GM19467 (cell line): ENCODE results near the gene CCDC57.
"Not testable (repeated sequence)": the region's sequence is repeated elsewhere in the genome, so short reads cannot be mapped to it uniquely, and the experiment has no call there.

Experiments
- ATAC-seq: cut with Tn5 transposase; IDR thresholded peaks from one replicate; pipeline ENCODE4 v1.9.1; 2021; ENCODE audit warnings: mild to moderate bottlenecking, moderate library complexity; ENCODE audit not compliant: unreplicated experiment

CCDC57 gene

DNA sequence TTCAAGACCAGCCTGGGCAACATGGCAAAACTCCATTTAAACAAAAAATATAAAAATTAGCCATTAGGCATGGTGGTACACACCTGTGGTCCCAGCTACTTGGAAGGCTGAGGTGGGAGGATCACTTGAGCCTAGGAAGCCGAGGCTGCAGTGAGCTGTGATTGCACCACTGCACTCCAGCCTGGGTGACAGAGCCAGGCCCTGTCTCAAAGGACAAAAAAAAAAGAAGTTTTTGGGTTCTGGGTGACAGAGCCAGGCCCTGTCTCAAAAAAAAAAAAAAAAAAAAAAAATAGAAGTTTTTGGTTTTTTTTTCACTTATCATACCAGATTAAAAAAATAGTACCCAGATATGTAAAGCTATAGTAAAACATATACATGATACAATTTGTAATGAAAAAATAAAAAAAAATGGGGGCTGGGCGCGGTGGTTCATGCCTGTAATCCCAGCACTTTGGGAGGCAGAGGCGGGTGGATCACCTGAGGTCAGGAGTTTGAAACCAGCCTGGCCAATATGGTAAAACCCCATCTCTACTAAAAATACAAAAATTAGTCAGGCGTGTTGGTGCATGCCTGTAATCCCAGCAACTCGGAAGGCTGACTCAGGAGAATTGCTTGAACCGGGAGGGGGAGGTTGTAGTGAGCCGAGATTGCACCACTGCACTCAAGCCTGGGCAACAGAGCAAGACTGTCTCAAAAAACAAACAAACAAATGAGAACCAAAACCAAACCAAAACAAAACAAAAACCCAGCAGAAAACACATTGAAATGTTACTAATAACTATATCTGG is 79.3 kb downstream of the CCDC57 start:
- not testable (repeated sequence) for ATAC-seq

DNA sequence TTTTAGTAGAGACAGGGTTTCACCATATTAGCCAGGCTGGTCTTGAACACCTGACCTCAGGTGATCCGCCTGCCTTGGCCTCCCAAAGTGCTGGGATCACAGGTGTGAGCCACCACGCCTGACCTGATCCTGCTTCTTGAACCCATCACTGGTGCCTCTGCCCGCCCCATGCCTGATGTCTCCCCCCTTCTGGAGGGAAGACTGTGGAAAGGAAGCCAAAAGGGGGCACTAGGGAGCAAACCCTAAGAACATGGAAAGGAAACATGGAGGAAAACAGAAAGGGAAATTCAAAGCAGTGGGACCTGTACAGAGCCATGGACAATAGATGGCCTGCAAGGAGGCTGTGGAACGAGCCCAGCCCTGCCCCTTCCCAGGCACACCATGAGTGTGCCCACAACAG is 83.5 kb downstream of the CCDC57 start:
- no peak for ATAC-seq

DNA sequence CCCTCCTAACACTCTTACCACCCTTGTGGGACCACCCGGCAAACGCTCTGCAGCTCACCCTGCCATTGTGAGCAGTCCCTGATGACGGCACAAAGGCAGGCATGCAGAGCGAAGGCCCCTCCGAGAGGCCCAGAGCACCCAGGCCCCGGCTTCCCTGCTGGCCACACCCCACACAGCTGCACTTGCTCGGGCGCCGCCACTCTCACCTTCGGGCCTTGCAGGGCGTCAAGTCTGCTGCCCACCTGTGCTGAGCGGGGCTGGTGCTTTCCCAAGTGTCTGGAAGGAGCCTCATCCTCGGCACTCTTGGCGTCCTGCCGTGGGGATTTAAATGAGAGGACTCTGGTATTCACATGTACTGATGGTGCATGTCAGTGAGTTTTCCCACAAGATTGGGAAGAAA is 84.4 kb downstream of the CCDC57 start:
- ATAC-seq = no peak

GRCh38 chr17:82127704-82128103 is 84.9 kb downstream of the CCDC57 start:
- no peak for ATAC-seq

DNA sequence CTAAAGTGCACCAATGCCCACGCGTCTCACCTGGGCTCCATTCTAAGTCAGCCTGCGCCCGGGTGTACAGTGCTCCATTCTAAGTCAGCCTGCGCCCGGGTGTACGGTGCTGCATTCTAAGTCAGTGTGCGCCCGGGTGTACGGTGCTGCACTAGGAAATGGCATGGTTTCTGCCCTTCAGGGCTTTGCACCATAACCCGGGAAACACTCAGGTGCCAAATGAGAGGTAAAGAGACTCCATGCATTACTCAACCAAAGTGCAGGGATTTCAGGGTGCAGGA is 85.4 kb downstream of the CCDC57 start:
- ATAC-seq = no peak

DNA sequence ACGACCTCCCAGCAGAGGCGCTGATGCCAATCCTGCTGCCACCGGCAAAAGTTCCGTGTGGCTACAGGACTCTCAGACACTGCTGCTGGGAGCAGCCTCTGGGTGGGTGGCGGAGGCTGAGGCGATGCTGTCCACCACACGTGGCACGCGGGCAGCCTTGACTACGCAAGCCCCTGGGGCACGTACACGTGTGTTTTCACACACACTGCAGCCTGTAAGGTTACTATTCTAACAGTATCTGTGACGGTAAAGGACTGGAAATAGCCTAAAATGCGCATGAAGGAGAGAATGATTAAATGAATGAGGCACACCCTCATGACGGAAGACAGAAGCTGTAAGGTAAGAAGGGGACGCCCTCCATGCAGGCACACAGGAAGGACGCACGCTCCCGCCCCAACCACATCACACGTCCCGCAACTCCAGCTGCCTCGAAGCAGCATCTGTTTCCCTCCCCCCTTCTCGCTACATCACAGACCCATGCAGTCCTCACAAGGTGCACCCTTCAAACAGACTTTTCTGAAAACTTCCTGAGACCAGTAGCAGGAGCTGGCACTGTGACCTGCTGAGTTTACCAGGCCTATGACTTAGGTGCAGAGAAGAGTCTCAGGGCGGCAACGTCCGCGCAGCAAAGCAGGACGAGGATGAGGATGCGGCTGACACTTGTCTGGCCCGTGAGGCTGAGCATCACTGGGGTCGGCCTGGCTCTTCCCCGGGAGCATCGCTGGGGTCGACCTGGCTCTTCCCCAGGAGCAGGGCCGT is 85.9 kb downstream of the CCDC57 start:
- ATAC-seq = no peak

DNA sequence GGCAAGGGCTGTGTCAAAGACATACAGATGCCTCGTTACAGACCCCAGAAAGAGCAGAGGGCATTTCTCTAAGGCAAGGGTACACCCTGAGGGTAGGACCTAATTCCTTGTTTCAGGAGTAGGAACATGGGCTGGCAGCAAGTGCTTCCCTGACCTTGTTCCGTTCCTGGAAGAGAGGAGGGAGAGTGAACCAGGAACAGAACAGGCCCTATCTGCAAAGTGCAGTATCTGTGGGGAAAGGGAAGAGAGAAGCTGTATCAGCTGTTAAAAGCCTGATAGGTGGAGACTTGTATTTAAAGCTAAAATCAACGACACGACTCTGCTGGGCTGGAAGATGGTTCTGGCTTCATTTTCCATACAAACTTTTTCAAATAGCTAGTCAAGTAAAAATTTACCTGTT is 88.5 kb downstream of the CCDC57 start:
- no peak for ATAC-seq

- ATAC-seq = no peak
These were observed 90.7 kb downstream of the CCDC57 start for GRCh38 chr17:82121660-82122629.

- no peak for ATAC-seq
These were observed 91.4 kb downstream of the CCDC57 start for GRCh38 chr17:82121246-82121645.

DNA sequence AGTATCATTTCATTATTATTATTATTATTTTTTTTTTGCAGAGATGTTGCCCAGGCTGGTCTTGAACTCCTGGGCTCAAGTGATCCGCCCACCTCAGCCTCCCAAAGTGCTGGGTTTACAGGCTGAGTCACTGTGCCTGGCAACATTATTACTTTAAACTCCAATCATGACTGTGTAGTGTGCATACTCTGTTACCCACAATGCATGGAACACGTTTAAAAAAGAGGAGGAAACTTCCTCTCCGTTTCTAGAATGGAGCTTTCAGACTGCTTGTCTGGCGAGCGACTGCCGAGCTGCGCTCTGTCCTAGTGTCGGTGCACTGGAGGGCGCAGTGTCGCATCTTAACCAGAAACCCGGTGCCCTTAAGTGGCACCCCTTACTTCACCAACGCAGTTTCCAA is 92.5 kb downstream of the CCDC57 start:
- ATAC-seq = no peak

DNA sequence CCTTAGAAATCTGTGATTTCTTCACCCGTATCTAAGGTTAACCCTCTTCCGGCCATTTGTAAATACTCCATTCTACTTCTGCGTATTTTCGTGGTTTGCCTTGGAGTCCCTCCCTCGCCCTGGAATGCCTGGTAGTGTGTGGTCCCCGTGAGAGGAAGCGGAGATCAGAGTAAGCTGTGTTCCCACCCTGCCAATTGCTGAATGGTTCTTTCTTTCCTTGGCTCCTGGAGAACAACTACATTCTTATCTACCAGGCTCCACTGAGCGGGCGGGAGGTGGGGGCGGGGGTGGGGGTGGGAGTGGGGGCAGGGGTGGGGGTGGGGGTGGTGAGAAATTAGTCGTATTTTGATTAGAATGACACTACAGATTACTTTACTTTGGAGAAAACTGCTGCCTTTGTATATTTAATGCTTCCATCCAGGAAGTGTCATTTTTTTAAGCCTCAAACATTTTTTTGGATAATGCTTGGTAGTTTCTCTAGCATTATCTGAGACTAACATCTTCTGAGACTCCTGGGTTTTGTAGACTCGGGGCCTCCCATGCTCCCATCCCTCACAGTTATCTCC is 93.7 kb downstream of the CCDC57 start:
- no peak for ATAC-seq

- ATAC-seq = no peak
These were observed 94.4 kb downstream of the CCDC57 start for GRCh38 chr17:82118168-82118814.

DNA sequence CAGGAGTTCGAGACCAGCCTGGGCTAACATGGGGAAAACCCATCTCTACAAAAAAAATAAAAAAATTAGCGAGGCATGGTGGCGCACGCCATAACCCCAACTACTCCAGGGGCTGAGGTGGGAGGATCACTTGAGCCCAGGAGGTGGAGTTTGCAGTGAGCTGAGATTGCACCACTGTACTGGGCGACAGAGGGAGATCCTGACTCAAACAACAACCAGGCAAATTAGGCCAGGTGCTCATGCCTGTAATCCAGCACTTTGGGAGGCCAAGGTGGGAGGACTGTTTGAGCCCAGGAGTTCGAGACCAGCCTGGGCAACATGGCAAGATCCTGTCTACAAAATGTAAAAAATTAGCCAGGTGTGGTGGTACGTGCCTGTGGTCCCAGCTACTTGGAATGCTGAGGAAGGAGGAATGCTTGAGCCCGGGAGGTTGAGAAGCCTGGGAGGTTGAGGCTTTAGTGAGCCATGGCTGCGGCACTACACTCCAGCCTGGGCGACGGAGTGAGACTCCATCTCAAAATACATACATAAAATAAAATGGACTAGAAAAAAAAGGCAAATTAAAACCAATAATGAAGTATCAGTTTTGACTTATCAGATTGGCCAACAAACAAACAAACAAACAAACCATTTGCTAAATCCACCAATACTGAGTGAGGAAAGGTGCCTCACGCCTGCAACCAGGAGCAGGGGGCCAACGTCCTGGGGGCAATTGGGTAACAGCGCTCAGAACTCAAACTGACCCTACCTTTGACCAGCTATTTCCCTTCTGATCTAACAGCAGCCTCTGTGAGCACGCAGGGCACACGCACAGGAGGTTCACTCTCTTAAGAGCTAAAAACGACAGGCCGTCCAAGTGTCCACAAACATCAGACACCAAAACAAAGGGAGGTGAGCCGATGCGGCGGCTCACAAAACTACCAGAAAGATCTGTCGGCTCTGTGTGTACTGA is 95.2 kb downstream of the CCDC57 start:
- ATAC-seq = no peak

DNA sequence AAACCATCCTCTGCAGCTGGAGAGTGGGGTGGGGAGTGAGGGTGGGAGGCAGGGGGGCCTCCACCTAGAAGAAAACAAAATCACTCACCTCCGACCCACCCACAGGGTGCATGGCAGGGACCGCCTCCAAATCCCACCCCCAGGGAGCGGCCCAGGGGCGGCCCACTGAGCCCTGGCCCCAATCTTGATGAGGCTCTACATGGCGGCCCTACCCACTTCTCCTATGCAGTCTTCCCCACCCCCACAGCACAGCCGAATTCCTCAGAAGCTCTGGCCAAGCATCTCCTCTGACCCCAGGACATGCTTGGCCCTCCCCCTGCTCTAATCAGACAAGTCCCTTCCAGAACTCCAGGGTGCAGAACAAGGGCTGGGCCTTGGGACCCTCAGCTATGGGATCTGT is 96.4 kb downstream of the CCDC57 start:
- ATAC-seq = no peak

DNA sequence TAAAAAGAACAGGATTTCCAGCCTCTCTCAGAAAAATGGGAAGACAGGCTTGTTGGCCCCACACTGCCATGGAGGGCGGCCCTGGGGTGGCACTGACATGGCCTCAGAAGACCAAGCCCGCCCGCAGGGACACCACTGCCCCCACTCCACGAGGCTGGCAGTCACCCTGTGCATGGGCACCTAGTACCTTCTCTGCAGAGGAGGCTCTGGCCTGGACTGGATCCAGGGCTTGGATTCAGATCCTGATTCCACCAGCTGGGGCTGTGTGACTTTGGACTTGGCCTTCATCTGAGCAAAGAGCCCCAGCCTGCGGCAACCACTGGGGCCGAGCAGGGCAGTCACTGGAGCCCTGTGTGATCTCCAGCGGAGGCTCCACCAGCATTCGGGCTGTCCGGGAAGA is 97.8 kb downstream of the CCDC57 start:
- no peak for ATAC-seq

GRCh38 chr17:82114447-82114846 is 98.2 kb downstream of the CCDC57 start:
- no peak for ATAC-seq

GRCh38 chr17:82113941-82114340 is 98.7 kb downstream of the CCDC57 start:
- ATAC-seq = no peak

DNA sequence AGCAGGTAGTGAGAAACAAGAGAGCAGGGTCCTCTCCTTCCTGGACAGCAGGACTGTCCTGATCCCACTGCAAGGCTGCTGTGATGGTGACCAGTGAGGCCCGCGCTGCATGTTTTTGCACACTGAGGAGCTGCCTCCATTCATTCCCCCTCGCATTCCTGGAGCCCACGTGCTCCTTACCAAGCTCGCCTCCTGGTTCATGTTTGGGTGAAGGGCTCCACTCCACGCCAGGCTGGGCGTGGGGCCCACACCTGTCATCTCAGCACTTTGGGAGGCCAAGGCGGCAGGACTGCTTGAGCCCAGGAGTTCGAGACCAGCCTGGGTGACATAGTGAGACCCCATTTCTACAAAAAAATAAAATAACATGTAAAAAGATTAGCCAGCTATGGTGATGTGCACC is 99.2 kb downstream of the CCDC57 start:
- ATAC-seq = no peak

DNA sequence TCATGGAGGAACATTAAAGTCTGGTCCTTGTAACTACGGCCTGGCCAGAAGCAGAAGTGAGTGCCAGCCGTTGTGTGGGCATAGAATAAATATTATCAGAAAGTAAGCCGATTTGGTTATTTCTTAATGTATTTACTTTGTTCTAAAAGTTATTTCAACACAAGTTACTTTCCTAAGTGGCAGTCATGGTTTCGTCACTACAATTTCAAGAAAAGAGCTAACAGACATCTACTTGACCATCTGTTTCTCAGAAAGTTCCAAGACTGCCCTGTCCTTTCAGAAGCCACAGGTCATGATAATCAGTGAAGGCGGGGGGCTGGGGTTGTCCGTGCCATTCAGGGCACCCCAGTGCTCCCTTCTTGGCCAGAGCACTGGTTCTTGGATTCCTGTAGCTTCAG is 99.7 kb downstream of the CCDC57 start:
- no peak for ATAC-seq
